ENCODE measurements around the gene NEUROD1. TPM values are rescaled to one million over a fixed set of nuclear protein-coding genes. Genes with fewer than 3 reads are reported as not detected.
A peak's percentile ranks its signal among the peaks of the same experiment; 100 is the strongest.
"Not testable (repeated sequence)": the region's sequence is repeated elsewhere in the genome, so short reads cannot be mapped to it uniquely, and the experiment has no call there.

NEUROD1 gene
- total RNA-seq (not detected), polyA plus RNA-seq (not detected)

GRCh38 chr2:181680055-181680936, at the start of gene NEUROD1:
Gene NEUROD1 (minus strand): TSS chr2:181680517. CDS start chr2:181678860, 1,657 bp downstream.
- peak within 1 kb of the TSS; percentile 14 for H3K4me3 ChIP-seq (ENCODE audit: low read depth, low read length)
- WGBS: 1% methylated on average over 45 of the region's 45 CpGs
- no peak within 1 kb of the TSS for H3K27ac ChIP-seq (ENCODE audit: low read depth)
- H3K36me3 ChIP-seq (ENCODE audit: insufficient read depth): no peaks in the 10 kb centered on the region
- no peak for DNase-seq (ENCODE audit: extremely low spot score)
- peaks cover 3% of the 10 kb centered on the region for H3K4me1 ChIP-seq (ENCODE audit: insufficient read depth)

- no peak overlapping the region for H3K4me3 ChIP-seq (ENCODE audit: low read depth, low read length)
- 58% methylated on average over 1 of the region's 1 CpG for WGBS
- no peak overlapping the region for H3K27ac ChIP-seq (ENCODE audit: low read depth)
- no peaks in the 10 kb centered on the region for H3K4me1 ChIP-seq (ENCODE audit: insufficient read depth)
- H3K36me3 ChIP-seq (ENCODE audit: insufficient read depth): no peaks in the 10 kb centered on the region
- no peak for DNase-seq (ENCODE audit: extremely low spot score)
Observed at GRCh38 chr2:181725476-181725875, 45.2 kb upstream of the NEUROD1 start.

- no peaks in the 10 kb centered on the region for H3K4me1 ChIP-seq (ENCODE audit: insufficient read depth)
- no peak for DNase-seq (ENCODE audit: extremely low spot score)
- no peaks in the 10 kb centered on the region for H3K36me3 ChIP-seq (ENCODE audit: insufficient read depth)
- H3K4me3 ChIP-seq (ENCODE audit: low read depth, low read length): no peak overlapping the region
- H3K27ac ChIP-seq (ENCODE audit: low read depth): no peak overlapping the region
Observed at GRCh38 chr2:181724662-181725061, 44.3 kb upstream of the NEUROD1 start.

GRCh38 chr2:181723731-181724130, 43.4 kb upstream of the NEUROD1 start:
- Histone ChIP-seq H3K36me3 (ENCODE audit: insufficient read depth) (no peaks in the 10 kb centered on the region), H3K4me1 (ENCODE audit: insufficient read depth) (no peaks in the 10 kb centered on the region), H3K27ac (ENCODE audit: low read depth) (no peak overlapping the region), H3K4me3 (ENCODE audit: low read depth, low read length) (no peak overlapping the region)
- 37% methylated on average over 2 of the region's 2 CpGs for WGBS
- DNase-seq (ENCODE audit: extremely low spot score): no peak

GRCh38 chr2:181715033-181715630, 34.8 kb upstream of the NEUROD1 start:
- 0% methylated on average over 2 of the region's 2 CpGs for WGBS

GRCh38 chr2:181711051-181711450, 30.7 kb upstream of the NEUROD1 start:
- not testable (repeated sequence) for DNase-seq (ENCODE audit: extremely low spot score); H3K36me3 ChIP-seq (ENCODE audit: insufficient read depth); H3K4me3 ChIP-seq (ENCODE audit: low read depth, low read length); H3K27ac ChIP-seq (ENCODE audit: low read depth); H3K4me1 ChIP-seq (ENCODE audit: insufficient read depth)

More at GRCh38 chr2:181715033-181715630, 34.8 kb upstream of the NEUROD1 start:
- no peak overlapping the region for H3K27ac ChIP-seq (ENCODE audit: low read depth)
- H3K36me3 ChIP-seq (ENCODE audit: insufficient read depth): no peaks in the 10 kb centered on the region
- H3K4me1 ChIP-seq (ENCODE audit: insufficient read depth): no peaks in the 10 kb centered on the region
- peak; percentile 43 for DNase-seq (ENCODE audit: extremely low spot score)
- no peak overlapping the region for H3K4me3 ChIP-seq (ENCODE audit: low read depth, low read length)

GRCh38 chr2:181702519-181702918, 22.2 kb upstream of the NEUROD1 start:
- 90% methylated on average over 3 of the region's 3 CpGs for WGBS
- not testable (repeated sequence) for H3K4me3 ChIP-seq (ENCODE audit: low read depth, low read length); DNase-seq (ENCODE audit: extremely low spot score); H3K36me3 ChIP-seq (ENCODE audit: insufficient read depth); H3K4me1 ChIP-seq (ENCODE audit: insufficient read depth); H3K27ac ChIP-seq (ENCODE audit: low read depth)

- Histone ChIP-seq H3K4me1 (ENCODE audit: insufficient read depth) (no peaks in the 10 kb centered on the region), H3K27ac (ENCODE audit: low read depth) (no peak overlapping the region), H3K4me3 (ENCODE audit: low read depth, low read length) (no peak overlapping the region), H3K36me3 (ENCODE audit: insufficient read depth) (no peaks in the 10 kb centered on the region)
- no peak for DNase-seq (ENCODE audit: extremely low spot score)
- 78% methylated on average over 1 of the region's 1 CpG for WGBS
Observed at GRCh38 chr2:181698223-181698622, 17.9 kb upstream of the NEUROD1 start.

- H3K27ac ChIP-seq (ENCODE audit: low read depth): no peak overlapping the region
- no peaks in the 10 kb centered on the region for H3K4me1 ChIP-seq (ENCODE audit: insufficient read depth)
- WGBS: 70% methylated on average over 1 of the region's 1 CpG
- H3K36me3 ChIP-seq (ENCODE audit: insufficient read depth): no peaks in the 10 kb centered on the region
- no peak overlapping the region for H3K4me3 ChIP-seq (ENCODE audit: low read depth, low read length)
- no peak for DNase-seq (ENCODE audit: extremely low spot score)
Observed at GRCh38 chr2:181697571-181697970, 17.3 kb upstream of the NEUROD1 start.

- Histone ChIP-seq H3K27ac (ENCODE audit: low read depth) (no peak overlapping the region), H3K4me1 (ENCODE audit: insufficient read depth) (no peaks in the 10 kb centered on the region), H3K36me3 (ENCODE audit: insufficient read depth) (no peaks in the 10 kb centered on the region), H3K4me3 (ENCODE audit: low read depth, low read length) (no peak overlapping the region)
- 90% methylated on average over 6 of the region's 6 CpGs for WGBS
- DNase-seq (ENCODE audit: extremely low spot score): no peak
Observed at GRCh38 chr2:181697126-181697525, 16.8 kb upstream of the NEUROD1 start.

- DNase-seq (ENCODE audit: extremely low spot score): no peak
- no peak overlapping the region for H3K4me3 ChIP-seq (ENCODE audit: low read depth, low read length)
- WGBS: 92% methylated on average over 17 of the region's 17 CpGs
- H3K27ac ChIP-seq (ENCODE audit: low read depth): no peak overlapping the region
- H3K4me1 ChIP-seq (ENCODE audit: insufficient read depth): no peaks in the 10 kb centered on the region
- no peaks in the 10 kb centered on the region for H3K36me3 ChIP-seq (ENCODE audit: insufficient read depth)
Observed at GRCh38 chr2:181694271-181694670, 14.0 kb upstream of the NEUROD1 start.

GRCh38 chr2:181690860-181691259, 10.5 kb upstream of the NEUROD1 start:
- 75% methylated on average over 2 of the region's 2 CpGs for WGBS

GRCh38 chr2:181686576-181687185, 6.4 kb upstream of the NEUROD1 start:
- no peak for DNase-seq (ENCODE audit: extremely low spot score)
- no peak overlapping the region for H3K4me3 ChIP-seq (ENCODE audit: low read depth, low read length)
- no peak overlapping the region for H3K27ac ChIP-seq (ENCODE audit: low read depth)
- WGBS: 49% methylated on average over 6 of the region's 6 CpGs
- no peaks in the 10 kb centered on the region for H3K36me3 ChIP-seq (ENCODE audit: insufficient read depth)
- H3K4me1 ChIP-seq (ENCODE audit: insufficient read depth): peaks cover 3% of the 10 kb centered on the region

More at GRCh38 chr2:181690860-181691259, 10.5 kb upstream of the NEUROD1 start:
- Histone ChIP-seq H3K4me1 (ENCODE audit: insufficient read depth) (no peaks in the 10 kb centered on the region), H3K36me3 (ENCODE audit: insufficient read depth) (no peaks in the 10 kb centered on the region), H3K4me3 (ENCODE audit: low read depth, low read length) (no peak overlapping the region), H3K27ac (ENCODE audit: low read depth) (no peak overlapping the region)
- DNase-seq (ENCODE audit: extremely low spot score): no peak

Measured in urinary bladder (tissue), 4 donors.